CD4-positive, alpha-beta T cell treated with Interleukin-4 for 4 hours (primary cell): ENCODE measurements around the gene RRM1.
"Not testable (repeated sequence)": the region's sequence is repeated elsewhere in the genome, so short reads cannot be mapped to it uniquely, and the experiment has no call there.

ENCODE experiments used
- DNase-seq: peaks from one replicate; pipeline ENCODE4 v3.0.0-alpha.2; 2020

RRM1 gene

DNA sequence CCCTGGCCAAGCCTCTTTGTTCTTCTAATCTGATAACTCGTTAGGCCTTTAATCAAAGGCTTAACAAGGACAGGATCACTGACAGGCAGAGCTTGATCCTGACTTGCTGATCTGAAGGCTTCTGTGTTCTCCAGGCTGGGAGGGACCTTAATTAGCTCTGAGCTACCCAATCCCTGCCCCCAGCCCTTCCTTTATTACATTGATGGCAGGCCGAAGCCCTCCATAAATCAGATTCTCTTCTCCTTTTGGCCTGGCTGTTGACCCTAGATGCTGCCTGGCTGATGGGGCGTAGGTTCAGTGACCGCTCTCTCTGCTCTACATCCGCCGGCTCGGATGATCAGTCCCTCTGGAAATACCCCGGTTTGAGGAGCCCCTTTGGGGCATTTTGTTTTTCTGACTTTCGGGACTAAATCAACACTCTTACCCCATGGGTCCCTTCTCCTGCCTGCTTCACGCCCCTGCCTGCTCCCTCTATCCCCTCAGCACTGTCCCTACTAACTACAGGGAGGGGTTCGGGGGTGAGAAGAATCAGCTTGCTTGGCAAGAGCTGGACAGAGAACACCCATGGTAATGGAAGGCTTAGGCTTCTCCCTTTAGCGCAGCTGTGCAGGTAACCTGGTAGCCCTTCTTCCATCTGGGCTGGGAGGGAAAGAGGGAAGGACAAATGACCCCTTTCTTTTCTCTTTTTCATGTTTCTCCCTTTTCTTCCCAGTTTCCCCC is 10.0 kb upstream of the RRM1 start:
- no peak for DNase-seq

DNA sequence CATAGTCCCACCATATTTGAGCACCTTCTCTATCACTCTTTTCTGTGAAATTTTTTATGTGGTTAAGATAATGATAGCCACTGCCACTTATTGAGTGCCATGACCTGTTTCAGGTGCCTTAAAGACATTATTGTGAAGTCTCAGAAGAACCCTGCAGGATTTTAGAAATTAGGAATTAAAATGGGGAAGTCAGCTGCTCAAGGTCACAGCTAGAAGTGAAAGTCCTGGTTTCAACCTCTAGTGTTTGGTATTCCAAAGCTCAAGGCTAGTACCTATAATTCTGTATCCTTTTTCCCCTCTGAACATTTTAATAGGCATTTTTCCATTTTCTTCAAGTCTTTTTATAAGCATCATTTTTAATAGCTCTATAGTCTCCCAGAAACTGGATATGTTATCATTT is 9.0 kb upstream of the RRM1 start:
- DNase-seq = no peak

GRCh38 chr11:4086575-4087353 is 7.8 kb upstream of the RRM1 start:
- DNase-seq = no peak

GRCh38 chr11:4087551-4087950 is 7.0 kb upstream of the RRM1 start:
- DNase-seq = no peak

GRCh38 chr11:4090258-4090657 is 4.3 kb upstream of the RRM1 start:
- peak; percentile 69 for DNase-seq

DNA sequence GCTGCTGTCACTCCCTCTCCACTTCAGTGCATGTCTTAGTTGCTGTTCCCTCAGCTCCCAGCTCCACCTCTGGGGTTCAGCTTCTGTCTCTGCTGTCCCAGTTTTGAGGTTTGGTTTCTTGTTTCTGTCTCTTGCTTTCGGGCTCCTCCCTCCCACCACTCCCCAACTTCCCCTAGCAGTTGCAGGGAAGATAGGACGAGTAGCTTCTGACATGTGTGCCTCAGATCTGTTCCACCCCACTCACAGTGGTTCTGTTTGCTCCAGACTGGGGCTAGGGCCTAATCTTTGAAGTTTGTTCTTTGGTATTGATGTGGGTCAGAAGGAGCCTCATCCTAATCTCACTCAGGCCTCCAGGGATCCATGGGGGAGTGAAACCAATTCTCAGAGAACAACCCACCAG is 2.6 kb upstream of the RRM1 start:
- DNase-seq = peak; percentile 38

DNA sequence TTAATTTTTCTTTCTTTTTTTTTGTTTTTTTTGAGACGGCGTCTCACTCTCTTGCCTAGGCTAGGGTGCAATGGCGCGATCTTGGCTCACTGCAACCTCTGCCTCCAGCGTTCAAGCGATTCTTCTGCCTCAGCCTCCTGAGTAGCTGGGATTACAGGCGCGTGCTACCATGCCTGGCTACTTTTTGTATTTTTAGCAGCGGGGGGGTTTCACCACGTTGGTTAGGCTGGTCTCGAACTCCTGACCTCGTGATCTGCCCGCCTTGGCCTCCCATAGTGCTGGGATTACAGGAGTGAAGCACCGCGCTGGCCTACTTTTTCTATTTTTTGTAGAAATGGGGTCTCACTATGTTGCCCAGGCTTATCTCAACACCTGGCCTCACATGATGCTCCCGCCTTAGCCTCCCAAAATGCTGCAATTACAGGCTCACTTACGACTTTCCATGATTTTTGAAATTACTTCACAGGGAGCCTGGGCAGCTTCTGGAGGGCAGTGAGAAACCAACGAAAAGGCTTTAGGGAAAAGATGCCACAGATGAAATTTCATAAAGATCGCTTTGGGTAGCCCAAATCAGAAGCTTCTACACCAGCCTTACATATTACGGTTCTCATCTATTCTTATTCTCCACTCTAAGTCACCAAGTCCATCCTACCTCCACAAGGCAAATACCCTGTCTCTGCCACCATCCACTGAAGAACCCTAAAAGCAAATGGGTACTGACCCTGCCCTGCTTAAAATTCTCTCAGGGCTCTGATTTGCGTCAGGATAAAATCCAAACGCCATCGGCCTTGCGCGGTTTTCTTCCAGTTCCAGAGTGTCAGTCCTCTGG is 866 bp upstream of the RRM1 start:
- DNase-seq = no peak

- no peak for DNase-seq
Measured at GRCh38 chr11:4095509-4096230, 1.1 kb downstream of the RRM1 start.

DNA sequence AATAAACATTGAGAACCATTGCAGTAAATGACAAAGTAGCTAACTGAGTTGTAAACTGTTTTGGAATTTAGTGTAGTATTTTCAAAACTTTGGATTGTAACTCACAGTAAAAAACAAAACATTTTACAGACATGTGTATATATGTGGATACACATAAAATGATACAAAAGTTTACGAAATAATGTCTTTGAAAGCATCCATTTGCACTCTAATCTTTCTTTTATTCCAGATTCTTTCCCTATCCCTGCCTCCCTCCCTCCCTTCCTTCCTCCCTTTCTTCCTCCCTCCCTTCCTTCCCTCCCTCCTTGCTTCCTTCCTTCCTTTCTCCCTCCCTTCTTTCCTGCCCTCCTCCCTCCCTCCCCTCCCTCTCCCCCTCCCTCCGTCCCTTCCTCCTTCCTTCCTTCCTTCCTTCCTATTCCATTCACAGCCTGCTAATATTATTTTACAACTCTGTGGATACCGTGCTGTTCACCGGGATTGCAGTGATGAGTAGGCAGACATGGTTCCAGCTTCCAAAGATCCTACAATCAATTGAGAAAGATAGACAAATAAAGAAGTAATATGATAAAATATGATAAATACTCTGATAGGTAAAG is 3.5 kb downstream of the RRM1 start:
- no peak for DNase-seq

GRCh38 chr11:4102711-4103110 is 8.1 kb downstream of the RRM1 start:
- no peak for DNase-seq

GRCh38 chr11:4103269-4103668 is 8.7 kb downstream of the RRM1 start:
- DNase-seq = no peak

- DNase-seq = no peak
Measured at GRCh38 chr11:4105916-4106315, 11.3 kb downstream of the RRM1 start.

- no peak for DNase-seq
Measured at GRCh38 chr11:4111834-4112233, 17.2 kb downstream of the RRM1 start.

GRCh38 chr11:4115128-4115527 is 20.5 kb downstream of the RRM1 start:
- no peak for DNase-seq

DNA sequence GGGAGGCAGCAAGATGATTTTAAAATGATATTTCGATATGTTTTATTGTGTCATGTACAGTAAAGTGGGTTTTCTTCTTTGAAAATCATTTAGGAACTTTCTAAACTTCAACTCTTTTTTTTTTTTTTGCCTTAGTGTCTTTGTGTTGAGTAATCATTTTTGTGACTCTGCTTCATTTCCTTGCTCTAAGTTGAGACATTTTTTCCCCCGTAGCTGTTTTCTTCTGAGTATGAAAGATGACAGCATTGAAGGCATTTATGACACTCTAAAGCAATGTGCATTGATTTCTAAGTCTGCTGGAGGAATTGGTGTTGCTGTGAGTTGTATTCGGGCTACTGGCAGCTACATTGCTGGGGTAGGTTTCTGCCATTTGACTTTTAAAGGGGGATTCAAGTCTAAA is 23.5 kb downstream of the RRM1 start:
- DNase-seq = no peak

GRCh38 chr11:4123218-4123617 is 28.6 kb downstream of the RRM1 start:
- no peak for DNase-seq

DNA sequence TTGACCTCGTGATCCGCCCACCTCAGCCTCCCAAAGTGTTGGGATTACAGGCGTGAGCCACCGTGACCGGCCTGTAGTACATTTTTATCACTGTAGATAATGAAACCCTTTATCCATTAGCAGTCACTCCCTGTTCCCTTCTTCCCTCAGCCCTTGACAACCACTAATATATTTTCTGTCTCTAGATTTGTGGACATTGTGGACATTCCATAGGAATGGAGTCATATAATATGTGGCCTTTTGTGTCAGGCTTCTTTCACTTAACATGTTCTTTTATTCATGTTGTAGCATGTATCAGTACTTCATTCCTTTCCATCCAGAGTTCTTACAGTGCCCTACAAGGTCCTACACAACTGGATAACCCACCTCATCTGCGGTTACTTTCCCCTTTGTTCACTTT is 30.5 kb downstream of the RRM1 start:
- no peak for DNase-seq

GRCh38 chr11:4127357-4127756 is 32.8 kb downstream of the RRM1 start:
- no peak for DNase-seq

GRCh38 chr11:4130219-4130618 is 35.6 kb downstream of the RRM1 start:
- not testable (repeated sequence) for DNase-seq

- DNase-seq = no peak
Measured at GRCh38 chr11:4134806-4135205, 40.2 kb downstream of the RRM1 start.

DNA sequence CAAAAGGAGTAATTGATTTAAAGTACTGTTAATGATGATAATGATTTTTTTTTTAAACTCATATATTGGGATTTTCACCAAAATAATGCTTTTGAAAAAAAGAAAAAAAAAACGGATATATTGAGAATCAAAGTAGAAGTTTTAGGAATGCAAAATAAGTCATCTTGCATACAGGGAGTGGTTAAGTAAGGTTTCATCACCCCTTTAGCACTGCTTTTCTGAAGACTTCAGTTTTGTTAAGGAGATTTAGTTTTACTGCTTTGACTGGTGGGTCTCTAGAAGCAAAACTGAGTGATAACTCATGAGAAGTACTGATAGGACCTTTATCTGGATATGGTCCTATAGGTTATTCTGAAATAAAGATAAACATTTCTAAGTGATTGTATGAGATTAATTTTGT is 43.9 kb downstream of the RRM1 start:
- DNase-seq = no peak

GRCh38 chr11:4140067-4140636 is 45.6 kb downstream of the RRM1 start:
- no peak for DNase-seq
